Suprapubic skin (tissue), 3 donors: ENCODE results near the gene BIN1.

Source experiments
- CTCF ChIP-seq, 2 donors: fragments of 200-600 bp in 1 of 2; fragments of 450-650 bp in 1 of 2; sonication (generic) in 1 of 2; IDR thresholded peaks; one replicate each; pipeline ENCODE4 v1.5.1; 2016 to 2019; ENCODE audit warnings: antibody characterized with exemption in 2 of 2, mild to moderate bottlenecking in 1 of 2, moderate library complexity in 1 of 2
- POLR2A ChIP-seq, 2 donors: fragments of 450-650 bp; IDR thresholded peaks; one replicate each; pipeline ENCODE4 v1.6.1; 2017; ENCODE audit warnings: antibody characterized with exemption in 2 of 2, mild to moderate bottlenecking in 2 of 2, moderate library complexity in 2 of 2

- TF ChIP-seq POLR2A (IDR thresholded peaks at IDR 0.05) (no peak), CTCF (IDR thresholded peaks at IDR 0.05) (no peak)
Observed at GRCh38 chr2:127068351-127068741, 38.6 kb downstream of the BIN1 start.
